Adrenal gland (tissue), 5 donors: ENCODE data around the gene METTL4.

Experiments
- CTCF ChIP-seq, 6 experiments: fragments of 450-650 bp in 4 of 6; fragments of 200-600 bp in 2 of 6; sonication (generic) in 1 of 6; IDR thresholded peaks; 1 replicate in 5 of 6; 2 replicates in 1 of 6; pipeline versions ENCODE4 v1.5.1 to v1.8.0; 2016 to 2021; ENCODE audit warnings: antibody characterized with exemption in 6 of 6, mild to moderate bottlenecking in 2 of 6, moderate library complexity in 1 of 6
- POLR2A ChIP-seq, 2 donors: fragments of 450-650 bp; IDR thresholded peaks; one replicate each; pipeline ENCODE4 v1.6.1; 2017; ENCODE audit warnings: antibody characterized with exemption in 2 of 2, mild to moderate bottlenecking in 2 of 2, moderate library complexity in 1 of 2
- donor health status: DM: no; HTN: no; CAD: no.

DNA sequence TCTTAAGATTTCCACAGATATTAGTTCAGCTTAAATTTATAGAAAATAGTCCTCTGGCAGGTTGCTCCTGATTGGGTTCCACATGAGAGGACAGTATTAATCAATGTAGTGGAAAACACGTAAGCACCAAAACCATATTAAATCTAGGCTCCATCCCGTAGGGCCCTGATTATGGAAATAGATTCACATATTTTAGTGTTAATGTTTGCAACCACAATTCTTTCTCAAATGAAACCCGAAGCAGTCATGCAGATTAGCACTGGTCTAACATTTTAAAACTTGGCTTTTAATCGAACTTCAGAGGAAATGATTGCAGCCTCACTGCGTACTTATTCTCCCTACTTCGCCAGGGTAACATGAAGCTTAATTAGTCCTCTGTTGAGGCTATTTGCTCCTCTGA lies 60.9 kb downstream of the METTL4 start:
- TF ChIP-seq CTCF (IDR thresholded peaks at IDR 0.05) (no peak), POLR2A (IDR thresholded peaks at IDR 0.05) (no peak)
